ACC112 (cell line): ENCODE results near the gene ADCY1.

Source experiments
- H2AFZ ChIP-seq: fragments of 200-600 bp; sonication (generic); one replicate; pipeline ENCODE4 v1.6.0; 2017; ENCODE audit warnings: antibody characterized with exemption, low read length; ENCODE audit not compliant: unreplicated experiment
- H3K27ac ChIP-seq: fragments of 200-600 bp; sonication (generic); 2 replicates; pipeline ENCODE4 v1.5.1; 2014; ENCODE audit warnings: low read depth, mild to moderate bottlenecking, antibody characterized with exemption, low read length, moderate library complexity
- H3K27me3 ChIP-seq: fragments of 200-600 bp; sonication (generic); 2 replicates; pipeline ENCODE4 v1.6.1; 2014; ENCODE audit warnings: mild to moderate bottlenecking, antibody characterized with exemption, low read length, moderate library complexity, mixed read lengths; ENCODE audit not compliant: insufficient read depth
- H3K36me3 ChIP-seq: fragments of 200-600 bp; sonication (generic); 2 replicates; pipeline ENCODE4 v1.6.1; 2016; ENCODE audit warnings: mild to moderate bottlenecking, antibody characterized with exemption, low read length, moderate library complexity, mixed read lengths; ENCODE audit not compliant: insufficient read depth
- H3K4me1 ChIP-seq: fragments of 200-600 bp; sonication (generic); one replicate; pipeline ENCODE4 v1.6.1; 2016; ENCODE audit warnings: low read length, mixed read lengths; ENCODE audit not compliant: insufficient read depth, unreplicated experiment, control insufficient read depth
- H3K4me3 ChIP-seq: fragments of 200-600 bp; sonication (generic); 2 replicates; pipeline ENCODE4 v1.5.1; 2014; ENCODE audit warnings: mild to moderate bottlenecking, low read depth, low read length
- H3K79me2 ChIP-seq: fragments of 200-600 bp; sonication (generic); one replicate; pipeline ENCODE4 v1.6.0; 2016; ENCODE audit warnings: low read length; ENCODE audit not compliant: control insufficient read depth, unreplicated experiment, insufficient read depth

Gene ADCY1

DNA sequence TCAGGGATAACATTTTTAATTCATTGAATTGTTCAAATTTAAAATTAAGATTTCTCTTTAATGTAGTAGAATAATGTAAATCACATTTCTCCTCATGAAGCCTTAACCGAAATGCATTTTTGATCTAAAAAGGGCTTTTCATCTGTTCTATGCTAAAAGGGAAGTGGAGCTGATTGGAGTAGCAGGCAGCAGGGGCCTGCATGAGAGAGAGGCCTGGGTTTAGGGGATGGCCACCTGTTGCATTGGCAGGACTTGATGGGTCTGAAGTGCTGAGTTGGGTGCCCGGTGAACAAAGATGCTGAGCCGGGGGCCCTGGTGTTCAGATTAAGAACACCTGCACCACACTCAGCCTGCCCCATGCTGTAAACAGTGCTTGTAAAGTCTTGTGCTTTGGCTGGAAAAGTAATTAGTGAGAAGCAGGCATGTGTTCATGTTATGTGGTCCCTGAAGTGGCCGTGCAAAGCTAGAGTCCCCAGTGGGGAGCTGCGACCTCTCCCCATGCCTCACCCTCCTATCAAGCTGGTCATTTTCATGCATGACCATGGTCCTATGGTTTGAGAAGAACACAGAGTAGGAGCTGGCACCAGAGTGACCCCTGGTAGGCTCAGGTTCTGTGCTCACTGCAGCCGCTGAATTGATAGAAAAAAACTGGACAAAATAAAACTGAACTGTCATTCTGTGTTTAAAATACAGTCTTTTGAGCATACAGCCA is 124.3 kb downstream of the ADCY1 start:
- no peaks in the 10 kb centered on the region for H3K36me3 ChIP-seq
- H3K27me3 ChIP-seq = peaks cover 18% of the 10 kb centered on the region
- H3K4me3 ChIP-seq = no peak overlapping the region
- H2AFZ ChIP-seq = no peak overlapping the region
- H3K79me2 ChIP-seq = no peaks in the 10 kb centered on the region
- H3K27ac ChIP-seq = no peak overlapping the region
- H3K4me1 ChIP-seq = no peaks in the 10 kb centered on the region

- Histone ChIP-seq H3K36me3 (no peaks in the 10 kb centered on the region), H2AFZ (no peak overlapping the region), H3K4me1 (no peaks in the 10 kb centered on the region), H3K27me3 (peaks cover 18% of the 10 kb centered on the region), H3K79me2 (no peaks in the 10 kb centered on the region), H3K4me3 (no peak overlapping the region), H3K27ac (no peak overlapping the region)
Observed at GRCh38 chr7:45699015-45699309, 124.8 kb downstream of the ADCY1 start.

DNA sequence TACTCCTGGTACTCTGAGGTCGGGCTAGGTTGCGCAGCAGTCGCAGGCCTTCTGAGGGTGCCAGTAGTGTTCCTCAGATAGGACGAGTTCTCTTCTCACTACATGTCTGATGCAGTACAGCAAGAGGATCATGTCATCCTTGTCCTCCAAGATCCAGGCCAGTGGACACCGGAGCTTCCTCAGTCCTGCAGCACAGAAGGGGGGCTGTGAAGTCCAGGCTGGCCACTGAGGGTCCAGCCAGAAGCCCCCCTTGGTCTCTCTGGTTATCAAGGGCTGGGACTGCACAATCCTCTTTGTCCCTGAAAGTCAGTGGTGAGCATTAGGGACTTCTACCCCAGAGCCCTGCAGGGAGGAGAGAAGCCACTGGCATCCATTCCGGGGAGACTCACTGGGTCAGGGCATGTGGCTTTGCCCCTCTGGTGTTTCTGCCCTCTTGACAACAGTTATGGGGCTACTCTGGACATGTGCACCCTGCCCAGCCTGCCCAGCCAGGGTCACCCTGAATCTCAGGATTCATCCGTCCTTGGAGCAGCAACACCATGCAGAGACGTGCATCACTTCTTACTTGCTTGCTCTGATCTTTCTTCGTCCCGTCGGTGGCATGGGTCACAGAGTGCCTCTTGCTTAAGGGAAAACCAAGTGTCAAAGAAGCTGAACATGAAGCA is 125.7 kb downstream of the ADCY1 start:
- peaks cover 18% of the 10 kb centered on the region for H3K27me3 ChIP-seq
- H2AFZ ChIP-seq = no peak overlapping the region
- no peaks in the 10 kb centered on the region for H3K79me2 ChIP-seq
- no peak overlapping the region for H3K4me3 ChIP-seq
- H3K4me1 ChIP-seq = no peaks in the 10 kb centered on the region
- H3K27ac ChIP-seq = no peak overlapping the region
- H3K36me3 ChIP-seq = no peaks in the 10 kb centered on the region

DNA sequence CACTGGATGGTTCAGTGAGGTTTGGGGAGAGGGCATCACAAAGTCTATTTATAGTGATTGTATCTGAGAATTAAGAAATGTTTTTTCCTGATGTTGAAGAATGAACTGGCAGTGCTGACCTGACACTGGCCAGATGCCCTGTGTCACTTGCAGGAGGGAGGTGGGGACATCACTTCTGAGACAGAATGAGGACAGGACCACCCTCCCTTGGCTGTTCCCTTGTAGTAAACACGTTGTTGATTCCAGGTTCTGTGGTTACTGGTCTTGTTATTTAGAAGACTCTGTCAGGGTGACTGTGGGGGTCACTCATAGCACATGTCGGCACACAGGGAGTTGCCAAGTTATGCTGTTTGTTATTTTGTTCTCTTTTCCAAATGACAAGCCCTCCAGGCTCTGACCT is 126.4 kb downstream of the ADCY1 start:
- H3K79me2 ChIP-seq = no peaks in the 10 kb centered on the region
- no peak overlapping the region for H3K4me3 ChIP-seq
- no peaks in the 10 kb centered on the region for H3K36me3 ChIP-seq
- H2AFZ ChIP-seq = no peak overlapping the region
- H3K27me3 ChIP-seq = peaks cover 25% of the 10 kb centered on the region
- no peaks in the 10 kb centered on the region for H3K4me1 ChIP-seq
- no peak overlapping the region for H3K27ac ChIP-seq

GRCh38 chr7:45701701-45702510 is 127.7 kb downstream of the ADCY1 start:
- Histone ChIP-seq H3K36me3 (no peaks in the 10 kb centered on the region), H3K27me3 (peaks cover 38% of the 10 kb centered on the region), H2AFZ (no peak overlapping the region), H3K4me3 (no peak overlapping the region), H3K79me2 (no peaks in the 10 kb centered on the region), H3K27ac (no peak overlapping the region), H3K4me1 (no peaks in the 10 kb centered on the region)

GRCh38 chr7:45702751-45703150 is 128.6 kb downstream of the ADCY1 start:
- Histone ChIP-seq H3K36me3 (no peaks in the 10 kb centered on the region), H3K4me3 (no peak overlapping the region), H3K79me2 (no peaks in the 10 kb centered on the region), H3K27me3 (peaks cover 42% of the 10 kb centered on the region), H3K27ac (no peak overlapping the region), H3K4me1 (no peaks in the 10 kb centered on the region), H2AFZ (no peak overlapping the region)

GRCh38 chr7:45703373-45703821 is 129.2 kb downstream of the ADCY1 start:
- Histone ChIP-seq H3K4me1 (no peaks in the 10 kb centered on the region), H3K27ac (no peak overlapping the region), H3K36me3 (no peaks in the 10 kb centered on the region), H3K4me3 (no peak overlapping the region), H2AFZ (no peak overlapping the region), H3K27me3 (peaks cover 44% of the 10 kb centered on the region), H3K79me2 (no peaks in the 10 kb centered on the region)

GRCh38 chr7:45703911-45704682 is 129.9 kb downstream of the ADCY1 start:
- Histone ChIP-seq H3K27me3 (peaks cover 45% of the 10 kb centered on the region), H2AFZ (no peak overlapping the region), H3K4me1 (no peaks in the 10 kb centered on the region), H3K79me2 (no peaks in the 10 kb centered on the region), H3K27ac (no peak overlapping the region), H3K4me3 (no peak overlapping the region), H3K36me3 (no peaks in the 10 kb centered on the region)

- Histone ChIP-seq H3K27ac (no peak overlapping the region), H3K79me2 (no peaks in the 10 kb centered on the region), H3K27me3 (peaks cover 45% of the 10 kb centered on the region), H3K4me1 (no peaks in the 10 kb centered on the region), H2AFZ (no peak overlapping the region), H3K36me3 (no peaks in the 10 kb centered on the region), H3K4me3 (no peak overlapping the region)
Observed at GRCh38 chr7:45704683-45705016, 130.5 kb downstream of the ADCY1 start.

GRCh38 chr7:45708046-45708950 is 134.1 kb downstream of the ADCY1 start:
- Histone ChIP-seq H3K27me3 (peaks cover 27% of the 10 kb centered on the region), H2AFZ (no peak overlapping the region)

More at GRCh38 chr7:45708046-45708950, 134.1 kb downstream of the ADCY1 start:
- no peaks in the 10 kb centered on the region for H3K4me1 ChIP-seq
- no peaks in the 10 kb centered on the region for H3K36me3 ChIP-seq
- H3K79me2 ChIP-seq = no peaks in the 10 kb centered on the region
- H3K4me3 ChIP-seq = no peak overlapping the region
- H3K27ac ChIP-seq = no peak overlapping the region
